ENCODE results near the gene ANXA4. TPM values are rescaled to one million over a fixed set of nuclear protein-coding genes. Genes with fewer than 3 reads are reported as not detected.

ANXA4 gene
- total RNA-seq, 1 donor from 2014 or later, result 15.0 TPM

DNA sequence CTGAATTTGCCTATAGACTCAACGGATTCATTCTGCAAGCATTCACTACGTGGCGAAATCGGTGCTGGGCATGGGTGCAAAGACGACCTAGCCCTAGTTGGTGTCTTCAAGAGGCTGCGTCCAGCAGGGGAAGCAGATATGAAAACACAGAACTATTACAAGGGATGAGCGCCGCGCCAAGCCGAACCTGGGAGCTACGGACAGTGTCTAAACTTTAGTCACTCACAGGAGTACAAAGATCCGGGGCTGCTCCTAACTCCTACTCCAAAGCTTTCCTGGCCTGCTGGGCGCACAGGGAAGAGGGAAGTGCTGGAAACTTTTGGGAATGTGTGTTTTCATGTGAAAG lies 732 bp upstream of the ANXA4 start:
- peak; percentile 11 for TF ChIP-seq CTCF (IDR thresholded peaks at IDR 0.05; ENCODE audit: insufficient read depth, low read length, severe bottlenecking)
- Histone ChIP-seq H3K27me3 (ENCODE audit: control insufficient read depth, insufficient read depth, low read length) (no peaks in the 10 kb centered on the region), H3K4me3 (ENCODE audit: low read depth, low read length) (peak overlapping the region; percentile 88), H3K36me3 (ENCODE audit: control insufficient read depth, insufficient read depth, low read length) (no peaks in the 10 kb centered on the region)
- DNase-seq (ENCODE audit: low read depth), result peak; percentile 71
- no peak for FAIRE-seq

DNA sequence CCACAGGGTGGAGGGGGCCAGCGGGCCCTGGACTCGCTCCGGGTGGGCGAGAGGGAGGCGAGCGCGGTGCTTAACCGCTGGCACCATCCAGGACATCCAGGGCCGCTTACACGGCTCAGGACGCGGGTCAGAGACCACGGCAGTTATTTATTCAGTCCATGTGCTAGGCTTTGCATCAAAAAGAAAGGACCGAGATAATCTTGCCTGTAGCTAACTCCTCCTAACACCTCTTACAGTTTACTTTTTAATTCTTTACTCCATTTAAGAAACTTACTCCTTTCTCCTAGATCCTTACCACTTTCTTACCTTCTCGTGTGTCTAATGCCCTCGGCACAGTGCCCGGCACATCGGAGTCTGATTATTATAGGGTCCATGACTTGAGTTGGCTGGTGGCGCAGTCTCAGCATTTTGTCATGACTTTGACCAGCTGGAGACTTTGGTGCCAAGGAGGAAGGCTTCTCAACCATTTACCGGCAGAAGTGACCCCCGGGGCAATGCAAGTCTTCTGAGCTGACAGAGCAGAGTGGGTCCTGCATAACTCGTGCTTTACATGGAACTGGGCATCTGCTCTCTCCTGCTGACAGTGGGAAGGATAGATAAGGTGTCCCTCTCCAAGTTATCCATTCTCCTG lies 503 bp downstream of the ANXA4 start:
- no peaks in the 10 kb centered on the region for H3K27me3 ChIP-seq (ENCODE audit: control insufficient read depth, insufficient read depth, low read length)
- no peak for DNase-seq (ENCODE audit: low read depth)
- peak overlapping the region; percentile 88 for H3K4me3 ChIP-seq (ENCODE audit: low read depth, low read length)
- no peak for FAIRE-seq
- H3K36me3 ChIP-seq (ENCODE audit: control insufficient read depth, insufficient read depth, low read length), result no peaks in the 10 kb centered on the region
- no peak for TF ChIP-seq CTCF (IDR thresholded peaks at IDR 0.05; ENCODE audit: insufficient read depth, low read length, severe bottlenecking)

- H3K27me3 ChIP-seq (ENCODE audit: control insufficient read depth, insufficient read depth, low read length), result no peaks in the 10 kb centered on the region
- no peak for TF ChIP-seq CTCF (IDR thresholded peaks at IDR 0.05; ENCODE audit: insufficient read depth, low read length, severe bottlenecking)
- no peak for DNase-seq (ENCODE audit: low read depth)
- peaks cover 2% of the 10 kb centered on the region for H3K36me3 ChIP-seq (ENCODE audit: control insufficient read depth, insufficient read depth, low read length)
- FAIRE-seq, result no peak
- no peak overlapping the region for H3K4me3 ChIP-seq (ENCODE audit: low read depth, low read length)
These were observed 1.9 kb downstream of the ANXA4 start for GRCh38 chr2:69743847-69744264.

DNA sequence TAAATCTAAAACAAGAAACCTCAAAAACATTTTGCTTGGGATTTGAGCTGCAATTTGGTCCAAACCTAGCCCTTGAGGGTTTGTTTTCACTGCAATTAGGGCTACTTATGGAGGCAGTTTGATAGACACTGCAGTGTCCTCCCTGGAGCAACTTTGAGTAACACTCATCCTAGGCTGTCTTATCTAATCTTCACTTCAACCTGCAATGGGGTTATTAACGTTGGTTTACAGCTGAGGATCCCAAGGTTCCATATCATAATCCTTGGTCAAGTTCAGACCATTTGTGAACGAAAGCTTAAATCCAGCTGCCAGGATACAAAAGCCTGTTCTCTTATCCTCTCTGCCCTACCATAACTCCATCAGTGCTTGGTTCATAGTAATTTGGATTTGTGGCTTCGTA lies 2.5 kb downstream of the ANXA4 start:
- H3K27me3 ChIP-seq (ENCODE audit: control insufficient read depth, insufficient read depth, low read length), result no peaks in the 10 kb centered on the region
- no peak overlapping the region for H3K4me3 ChIP-seq (ENCODE audit: low read depth, low read length)
- FAIRE-seq (no peak), DNase-seq (ENCODE audit: low read depth) (no peak)
- TF ChIP-seq CTCF (IDR thresholded peaks at IDR 0.05; ENCODE audit: insufficient read depth, low read length, severe bottlenecking), result no peak
- H3K36me3 ChIP-seq (ENCODE audit: control insufficient read depth, insufficient read depth, low read length), result peaks cover 2% of the 10 kb centered on the region

DNA sequence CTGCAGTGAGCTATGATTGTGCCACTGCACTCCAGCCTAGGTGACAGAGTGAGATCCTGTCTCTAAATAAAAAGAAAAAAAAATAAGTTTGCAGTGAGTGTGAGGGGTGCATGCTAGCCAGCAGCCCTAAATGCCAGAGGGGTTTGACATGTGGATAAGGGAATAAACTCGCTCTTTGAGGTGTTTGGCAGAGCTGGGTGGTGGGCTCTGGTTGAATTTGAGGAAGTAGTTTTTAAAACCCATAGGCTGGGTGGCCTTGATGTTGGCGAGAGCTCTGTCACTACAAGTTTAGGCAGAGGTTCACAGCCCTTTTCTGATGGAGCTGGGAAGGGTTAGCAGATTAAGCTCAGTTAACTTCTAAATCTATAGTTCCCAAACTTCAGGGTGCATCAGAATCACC lies 3.1 kb downstream of the ANXA4 start:
- Histone ChIP-seq H3K27me3 (ENCODE audit: control insufficient read depth, insufficient read depth, low read length) (no peaks in the 10 kb centered on the region), H3K36me3 (ENCODE audit: control insufficient read depth, insufficient read depth, low read length) (peaks cover 2% of the 10 kb centered on the region), H3K4me3 (ENCODE audit: low read depth, low read length) (no peak overlapping the region)
- DNase-seq (ENCODE audit: low read depth) (no peak), FAIRE-seq (no peak)
- TF ChIP-seq CTCF (IDR thresholded peaks at IDR 0.05; ENCODE audit: insufficient read depth, low read length, severe bottlenecking), result no peak

DNA sequence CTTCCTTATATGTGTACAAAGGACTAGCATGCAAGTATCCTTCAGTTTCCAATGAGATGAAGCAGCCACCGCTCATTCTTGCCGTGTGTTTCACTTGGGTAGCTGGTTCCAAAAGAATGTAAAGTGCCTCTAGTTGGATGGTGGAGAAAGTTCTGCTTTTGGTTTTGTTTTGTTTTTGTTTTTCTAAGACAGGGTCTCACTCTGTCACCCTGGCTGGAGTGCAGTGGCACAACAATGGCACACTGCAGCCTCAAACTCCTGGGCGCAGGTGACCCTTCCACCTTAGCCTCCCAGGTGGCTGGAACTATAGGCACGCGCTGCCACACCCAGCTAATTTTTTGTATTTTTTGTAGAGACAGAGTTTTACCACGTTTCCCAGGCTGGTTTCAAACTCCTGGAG lies 8.3 kb downstream of the ANXA4 start:
- H3K36me3 ChIP-seq (ENCODE audit: control insufficient read depth, insufficient read depth, low read length), result peaks cover 3% of the 10 kb centered on the region
- TF ChIP-seq CTCF (IDR thresholded peaks at IDR 0.05; ENCODE audit: insufficient read depth, low read length, severe bottlenecking), result no peak
- FAIRE-seq (no peak), DNase-seq (ENCODE audit: low read depth) (no peak)
- H3K27me3 ChIP-seq (ENCODE audit: control insufficient read depth, insufficient read depth, low read length), result no peaks in the 10 kb centered on the region
- H3K4me3 ChIP-seq (ENCODE audit: low read depth, low read length), result no peak overlapping the region
